Stromal cell of bone marrow (primary cell): ENCODE data around the gene PHLDA3.

Experiments used
- DNase-seq: peaks from one replicate; pipeline ENCODE4 v3.0.0-alpha.2; 2012; ENCODE audit warnings: low read depth

Gene PHLDA3

DNA sequence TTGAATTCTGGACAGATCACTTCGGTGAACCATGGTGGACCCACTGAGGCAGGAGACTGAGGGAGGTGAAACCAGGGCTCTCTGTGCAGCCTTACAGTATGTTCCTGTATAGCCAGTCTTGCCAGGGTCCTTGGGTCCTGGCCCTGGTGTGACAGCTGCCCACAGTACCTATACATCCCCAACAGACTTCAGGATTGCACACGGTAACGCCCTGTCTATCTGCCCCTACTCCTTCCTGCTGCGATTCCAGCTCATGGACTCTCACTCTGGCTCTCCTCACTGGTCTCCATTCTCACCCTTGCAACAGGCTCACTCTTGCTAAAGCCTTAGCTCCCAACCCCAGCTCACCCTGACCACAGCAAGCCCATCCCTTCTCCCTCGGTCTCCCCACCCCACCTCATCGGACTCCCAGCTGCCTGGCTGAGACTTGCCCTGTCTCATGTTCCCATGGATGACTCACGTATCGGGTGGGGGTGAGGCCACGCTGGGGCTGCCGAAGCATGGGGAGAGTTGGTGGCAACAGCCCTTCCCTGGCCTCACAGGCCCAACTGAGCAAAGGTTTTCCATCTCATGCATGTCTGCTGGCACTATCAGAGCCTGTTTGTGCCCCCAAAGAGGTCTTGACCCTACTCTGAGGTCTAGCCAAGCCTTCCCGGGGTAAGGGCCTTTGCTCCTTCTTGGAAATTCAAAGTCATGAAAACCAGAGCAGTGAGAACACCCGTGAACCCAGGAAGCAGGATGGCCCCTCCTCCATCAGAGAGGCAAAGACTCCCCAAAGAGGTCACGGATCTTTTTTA lies 7.1 kb downstream of the PHLDA3 start:
- DNase-seq = peak; percentile 99

DNA sequence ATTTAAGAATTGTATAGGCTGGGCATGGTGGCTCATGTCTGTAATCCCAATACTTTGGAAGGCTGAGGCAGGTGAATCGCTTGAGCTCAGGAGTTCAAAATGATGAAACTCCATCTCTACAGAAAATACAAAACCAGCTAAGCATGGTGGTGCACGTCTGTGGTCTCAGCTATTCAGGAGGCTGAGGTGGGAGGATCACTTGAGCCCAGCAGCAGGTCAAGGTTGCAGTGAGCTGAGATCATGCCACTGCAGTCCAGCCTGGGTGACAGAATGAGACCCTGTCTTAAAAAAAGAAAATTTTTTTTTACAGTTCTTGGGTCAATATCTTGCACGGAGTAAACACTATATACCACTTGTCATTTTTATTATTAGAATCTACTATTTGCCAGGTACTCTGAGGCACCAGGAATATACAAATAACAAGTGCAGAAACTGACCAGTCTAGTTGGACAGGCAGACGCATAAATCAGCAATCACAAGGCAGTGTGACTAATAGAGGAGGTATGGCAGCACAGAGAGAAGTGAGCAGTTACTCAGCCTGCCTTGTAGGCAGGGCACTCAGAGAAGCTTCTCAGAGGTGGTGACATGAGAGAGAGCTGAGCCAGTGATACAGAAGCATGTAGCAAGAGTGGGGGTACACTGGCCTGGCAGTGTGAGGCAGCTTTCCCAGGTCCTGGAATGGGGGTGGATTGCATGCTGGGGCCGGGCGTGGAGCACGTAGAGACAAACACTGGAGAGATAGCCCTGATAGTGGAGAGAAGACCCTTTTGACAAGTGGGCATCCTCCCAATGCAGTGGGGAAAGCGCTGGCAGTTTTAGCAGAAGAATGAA lies 8.0 kb downstream of the PHLDA3 start:
- peak; percentile 96 for DNase-seq

DNA sequence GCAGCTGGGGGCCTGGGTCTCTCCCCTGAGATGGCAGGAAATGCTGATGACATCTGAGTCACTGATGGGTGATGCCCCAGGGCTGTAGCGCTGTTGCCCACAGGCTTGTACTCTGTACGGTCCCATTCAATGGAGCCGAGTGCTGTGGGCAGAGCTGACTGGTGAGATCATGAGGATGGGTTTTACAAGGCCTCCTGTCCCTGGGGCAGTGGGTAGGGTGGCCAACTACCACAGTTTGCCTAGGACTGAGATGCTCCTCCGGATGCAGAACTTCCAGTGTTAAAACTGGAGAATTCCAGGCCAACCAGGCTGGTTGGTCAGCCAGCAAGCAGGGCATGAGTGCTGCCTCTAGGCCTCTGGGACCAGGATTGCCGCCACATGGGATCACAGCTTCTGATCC lies 9.2 kb downstream of the PHLDA3 start:
- DNase-seq = no peak

DNA sequence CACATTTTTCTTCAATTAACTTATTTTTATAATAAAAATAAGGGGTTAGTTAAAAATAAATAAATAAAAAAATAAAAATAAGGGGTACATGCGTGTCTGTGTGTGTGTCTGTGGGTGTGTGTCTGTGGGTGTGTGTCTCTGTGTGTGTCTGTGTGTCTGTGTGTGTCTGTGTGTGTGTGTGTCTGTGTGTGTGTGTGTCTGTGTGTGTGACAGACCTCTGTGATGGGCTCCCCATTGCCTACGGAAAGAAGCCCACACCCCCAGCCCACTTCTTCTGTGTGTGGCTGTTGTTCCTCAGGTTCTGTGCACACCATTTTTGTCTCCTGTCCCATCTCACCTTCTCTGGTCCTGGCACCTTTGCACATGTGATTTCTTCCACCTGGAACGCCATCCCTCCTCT lies 9.9 kb downstream of the PHLDA3 start:
- DNase-seq = no peak

DNA sequence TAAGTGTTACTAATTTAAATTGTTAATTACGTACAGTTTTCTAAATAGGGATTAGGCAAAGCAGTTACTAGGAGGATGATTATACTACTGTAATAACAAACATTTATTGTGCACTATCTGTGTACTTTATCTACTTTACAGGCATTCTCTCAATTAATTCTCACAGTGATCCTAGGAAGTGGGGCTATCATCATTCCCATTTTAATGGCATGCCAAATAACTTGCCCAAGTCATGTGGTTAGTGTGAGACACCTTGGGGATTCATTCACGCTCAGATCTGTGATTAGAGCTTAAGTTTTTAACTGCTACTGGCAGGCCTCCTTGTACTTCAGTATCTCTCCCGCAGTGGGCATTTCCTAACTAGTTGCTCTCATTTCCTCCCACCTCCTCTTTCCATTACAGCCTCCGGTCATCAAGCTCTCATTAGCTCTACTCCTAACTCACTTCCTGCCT lies 11.5 kb downstream of the PHLDA3 start:
- DNase-seq = no peak

DNA sequence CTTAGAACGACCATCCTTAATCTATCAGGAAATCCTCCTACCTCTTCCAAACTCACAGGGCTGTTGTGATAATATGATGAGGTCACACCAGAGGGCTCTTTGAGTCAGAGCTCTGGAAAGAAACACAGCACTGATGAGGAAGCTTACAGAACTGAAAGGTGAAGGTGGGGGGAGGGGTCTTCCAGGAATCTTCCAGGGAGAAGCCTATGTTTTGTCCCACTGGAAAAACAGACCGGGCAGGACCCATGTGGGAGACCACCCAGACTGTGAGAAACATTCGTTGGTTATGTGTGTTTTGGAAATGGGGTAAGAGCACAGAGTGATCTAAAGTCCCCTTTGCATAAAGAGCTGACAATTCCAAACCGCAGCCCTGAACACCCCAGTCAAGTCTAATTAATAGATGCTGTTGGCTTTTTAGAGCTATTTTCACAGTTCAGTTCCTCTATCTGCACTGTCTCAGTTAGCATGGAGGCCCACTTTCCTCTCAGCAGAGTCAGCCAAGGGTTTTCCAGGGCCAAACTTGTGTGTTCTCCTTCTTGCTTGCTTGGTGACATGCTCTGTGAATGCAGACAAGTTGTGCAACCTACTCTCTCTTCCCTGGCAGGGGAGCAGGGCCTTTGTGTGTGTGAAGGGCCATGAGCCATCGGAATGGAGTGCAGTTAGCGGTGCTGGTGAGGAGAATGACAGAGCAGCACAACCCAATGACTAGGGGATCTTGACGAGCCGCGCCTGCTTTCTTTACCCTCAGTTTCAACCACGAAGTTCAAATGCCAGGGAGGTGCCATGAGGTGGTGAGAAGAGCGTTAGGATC lies 12.3 kb downstream of the PHLDA3 start:
- DNase-seq = peak; percentile 98

DNA sequence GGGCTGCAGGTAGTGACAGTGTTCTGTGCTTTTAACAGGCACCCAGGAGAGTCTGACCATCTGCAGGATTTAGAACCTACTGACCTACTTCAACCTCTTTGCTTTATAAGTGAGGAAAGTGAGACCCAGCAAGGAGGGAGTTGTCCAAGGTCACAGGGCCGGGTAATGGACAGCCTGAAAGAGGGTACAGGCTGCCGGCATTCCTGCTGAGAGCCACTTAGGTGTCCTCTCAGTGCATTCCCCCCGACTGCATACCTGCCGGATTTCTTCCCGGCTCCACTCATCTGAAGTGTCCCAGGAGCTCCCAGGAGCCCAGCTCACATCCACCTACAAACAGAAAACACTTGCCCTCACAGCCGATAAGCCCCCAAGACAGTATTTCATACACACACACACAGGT lies 13.9 kb downstream of the PHLDA3 start:
- no peak for DNase-seq

DNA sequence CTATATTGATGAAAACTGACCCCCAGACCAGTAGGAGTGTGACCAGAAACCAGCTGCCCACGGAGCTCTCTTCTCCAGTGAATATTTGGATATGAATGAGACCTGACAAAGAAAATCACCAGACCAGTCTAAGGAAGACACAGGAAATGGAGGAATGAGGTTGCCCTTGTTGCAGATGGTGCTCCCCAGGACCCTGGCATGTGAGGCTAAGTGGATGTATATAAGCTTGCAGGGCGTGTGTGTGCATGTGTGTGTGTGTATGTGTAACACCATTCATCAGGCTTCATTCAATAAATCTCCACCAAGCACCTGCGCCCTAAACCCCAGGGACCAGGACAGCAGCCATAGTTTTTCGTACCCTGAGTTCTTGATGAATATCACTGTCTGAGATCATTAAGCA lies 14.4 kb downstream of the PHLDA3 start:
- no peak for DNase-seq

DNA sequence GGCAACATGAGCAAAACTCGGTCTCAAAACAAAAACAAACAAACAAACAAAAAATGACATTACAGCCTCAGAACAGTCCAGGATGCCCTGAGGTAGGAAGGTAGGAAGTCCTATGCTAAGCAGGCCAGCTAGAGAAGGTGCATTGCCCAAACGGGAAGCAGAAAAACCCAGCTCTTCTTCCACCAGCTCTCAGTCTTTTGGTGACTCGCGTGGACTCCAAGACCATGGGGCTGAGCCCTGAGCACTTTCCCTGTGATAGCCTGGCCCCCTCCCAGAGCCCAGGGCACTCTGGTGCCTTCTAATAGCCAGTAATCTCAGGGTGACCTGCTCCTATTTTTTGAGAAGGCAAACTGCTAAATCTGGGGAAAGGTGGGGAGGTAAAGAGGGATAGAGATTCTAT lies 16.1 kb downstream of the PHLDA3 start:
- DNase-seq = no peak

DNA sequence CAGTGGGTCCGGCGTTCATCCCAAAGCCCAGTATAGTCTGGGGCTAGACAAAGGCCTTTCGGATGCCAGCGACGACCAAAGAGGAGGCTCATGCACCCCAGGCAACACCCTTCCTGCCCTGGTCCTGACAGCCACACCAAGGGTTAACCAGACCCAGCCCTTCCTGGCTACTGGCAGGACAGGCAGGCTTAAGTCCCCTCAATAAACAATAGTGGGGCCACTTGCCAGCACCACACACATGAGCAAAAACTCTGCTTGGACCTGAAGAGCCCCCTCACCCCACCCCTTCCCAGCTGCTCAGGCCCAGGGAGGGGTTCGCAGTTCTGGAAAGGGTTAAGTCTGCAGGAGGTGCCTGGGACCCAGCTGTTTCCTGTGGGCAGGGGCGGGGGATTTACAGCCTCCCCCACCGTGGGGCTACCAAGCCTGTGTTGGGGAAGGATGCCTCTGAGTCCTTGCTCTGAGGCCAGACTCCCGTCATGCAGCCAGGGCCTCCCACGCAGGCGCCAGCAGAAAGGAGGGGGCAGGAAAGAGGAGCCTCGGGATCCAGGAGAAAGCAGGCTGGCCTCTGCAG lies 18.2 kb downstream of the PHLDA3 start:
- peak; percentile 62 for DNase-seq

DNA sequence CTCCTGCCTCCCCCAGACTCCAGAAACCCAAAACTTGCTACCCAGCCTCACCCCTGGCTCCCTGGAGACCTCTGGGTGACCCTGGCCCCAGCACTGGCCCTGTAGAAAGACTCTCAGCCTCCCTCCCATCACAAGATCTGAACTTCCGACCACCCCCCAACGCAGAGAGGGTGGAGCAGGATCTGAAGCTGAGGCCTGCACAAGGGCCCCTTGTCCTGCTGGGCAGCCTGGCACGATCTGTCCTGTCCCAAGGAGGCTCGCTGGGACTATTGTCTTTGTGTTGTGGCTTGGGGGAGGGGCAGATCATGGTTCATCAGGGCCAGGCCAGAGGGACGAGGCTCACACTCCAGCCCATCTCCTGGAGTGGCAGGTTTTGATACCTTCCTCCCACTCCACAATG lies 20.0 kb downstream of the PHLDA3 start:
- no peak for DNase-seq

DNA sequence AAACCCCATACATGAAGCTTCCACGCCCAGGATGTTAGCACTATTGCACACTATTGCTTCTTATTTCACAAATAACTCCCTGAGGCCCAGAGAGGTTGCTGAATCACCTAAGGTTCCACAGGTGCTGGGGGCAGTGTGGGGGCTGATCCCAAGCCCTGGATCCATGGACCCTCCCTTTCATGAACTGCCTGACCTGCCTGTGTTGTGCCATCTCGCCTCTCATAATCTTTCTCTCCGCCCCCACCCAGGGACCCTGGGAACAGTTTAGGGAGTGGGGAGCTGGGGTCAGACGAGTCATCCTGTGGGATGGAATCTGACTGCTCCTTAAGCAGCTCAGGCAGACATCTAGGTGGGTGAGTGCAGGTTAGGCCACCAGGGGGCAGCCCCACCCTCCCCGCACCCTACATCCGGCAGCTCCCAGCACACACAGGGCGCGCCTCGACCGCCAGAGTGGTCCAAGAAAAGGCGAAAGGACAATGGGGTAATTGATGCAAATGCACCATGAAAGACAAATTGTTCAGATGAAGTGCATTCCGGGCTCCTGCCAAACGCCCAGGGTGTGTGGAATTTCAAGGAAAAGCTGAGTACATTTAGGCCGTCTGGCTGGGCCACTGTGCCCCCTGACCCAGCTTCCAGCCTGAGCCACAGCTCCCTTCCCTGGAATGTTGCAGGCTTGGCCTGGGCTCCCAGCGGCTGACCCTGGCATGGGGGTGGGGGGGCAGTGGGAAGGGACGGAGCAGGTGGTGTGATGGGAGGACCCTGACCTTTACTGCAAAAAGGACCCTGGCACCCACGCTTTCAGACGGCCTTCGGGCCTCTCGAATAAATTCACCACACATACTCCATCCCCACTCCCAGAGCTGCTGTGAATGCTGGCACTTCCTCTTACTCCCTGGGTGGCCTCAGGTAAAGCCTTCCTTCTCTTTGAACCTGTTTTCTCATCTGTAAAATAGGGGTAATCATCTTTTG lies 20.8 kb downstream of the PHLDA3 start:
- DNase-seq = no peak

DNA sequence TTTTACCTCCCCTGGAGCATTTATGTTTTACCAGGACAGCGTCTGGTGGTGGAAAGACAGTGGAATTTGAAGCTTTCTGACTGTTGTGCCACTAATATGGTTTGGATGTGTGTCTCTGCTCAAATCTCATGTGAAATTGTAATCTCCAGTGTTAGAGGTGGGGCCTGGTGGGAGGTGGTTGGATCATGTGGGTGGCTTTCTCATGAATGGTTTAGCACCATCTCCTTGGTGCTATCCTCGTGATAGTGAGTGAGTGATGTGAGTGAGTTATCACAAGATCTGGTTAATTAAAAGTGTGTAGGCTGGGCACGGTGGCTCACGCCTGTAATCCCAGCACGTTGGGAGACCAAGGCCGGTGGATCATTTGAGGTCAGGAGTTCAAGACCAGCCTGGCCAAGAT lies 23.7 kb downstream of the PHLDA3 start:
- no peak for DNase-seq

DNA sequence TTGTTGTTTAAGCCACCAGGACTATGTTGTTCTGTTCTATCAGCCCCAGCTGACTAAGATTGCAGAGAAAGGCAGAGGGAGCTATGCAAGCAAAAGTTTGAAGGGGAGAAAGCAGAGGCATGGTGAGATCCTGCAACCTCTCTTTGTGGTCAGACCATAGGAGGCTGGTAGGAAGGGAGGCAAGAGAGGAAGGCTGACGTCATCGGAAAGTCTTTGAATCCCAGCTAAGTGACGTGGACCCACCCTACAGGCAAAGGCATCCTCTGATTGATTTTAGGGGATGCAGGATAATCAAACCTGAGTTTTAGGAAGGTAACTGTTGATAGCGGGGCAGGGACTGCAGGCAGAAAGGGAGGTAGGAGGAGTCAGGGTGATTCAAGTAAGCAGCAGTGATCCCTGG lies 24.2 kb downstream of the PHLDA3 start:
- no peak for DNase-seq

DNA sequence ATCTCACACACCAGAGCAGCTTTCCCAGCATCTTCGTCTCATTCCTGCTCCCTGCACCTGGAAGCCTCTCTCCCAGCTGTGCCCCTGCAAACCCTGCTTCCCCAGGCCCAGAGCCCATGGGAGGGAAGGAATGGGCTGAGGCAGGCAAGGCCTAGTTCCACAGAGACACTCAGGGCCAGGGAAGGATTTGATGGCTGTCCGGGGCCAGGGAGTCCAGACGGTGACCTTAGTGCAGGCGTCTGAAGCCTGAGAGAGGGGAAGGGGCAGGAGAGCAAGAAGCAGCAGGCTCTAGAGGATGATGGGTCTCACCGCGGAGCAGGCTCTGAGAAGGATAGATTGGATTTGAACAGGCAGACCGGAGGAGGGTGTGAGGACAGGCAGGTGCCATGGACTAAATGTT lies 25.2 kb downstream of the PHLDA3 start:
- DNase-seq = no peak

DNA sequence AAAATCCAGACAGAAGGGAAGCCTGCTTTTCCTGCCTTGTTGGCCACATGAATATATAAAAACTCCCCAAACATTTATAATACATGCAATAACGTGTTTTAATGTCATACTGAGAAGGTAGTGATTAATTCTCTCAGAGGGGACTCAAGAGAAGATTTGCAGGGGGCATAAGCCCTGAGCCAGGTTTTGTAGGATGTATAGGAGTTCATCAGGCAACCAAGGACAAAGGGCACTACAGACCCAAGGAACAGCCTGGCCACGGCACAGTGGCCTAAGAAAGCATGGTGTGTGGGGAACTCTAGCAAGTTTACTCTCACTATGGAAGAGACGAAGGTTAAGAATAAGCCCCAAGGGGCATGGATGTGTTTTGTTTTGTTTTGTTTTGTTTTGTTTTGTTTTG lies 32.0 kb downstream of the PHLDA3 start:
- no peak for DNase-seq

DNA sequence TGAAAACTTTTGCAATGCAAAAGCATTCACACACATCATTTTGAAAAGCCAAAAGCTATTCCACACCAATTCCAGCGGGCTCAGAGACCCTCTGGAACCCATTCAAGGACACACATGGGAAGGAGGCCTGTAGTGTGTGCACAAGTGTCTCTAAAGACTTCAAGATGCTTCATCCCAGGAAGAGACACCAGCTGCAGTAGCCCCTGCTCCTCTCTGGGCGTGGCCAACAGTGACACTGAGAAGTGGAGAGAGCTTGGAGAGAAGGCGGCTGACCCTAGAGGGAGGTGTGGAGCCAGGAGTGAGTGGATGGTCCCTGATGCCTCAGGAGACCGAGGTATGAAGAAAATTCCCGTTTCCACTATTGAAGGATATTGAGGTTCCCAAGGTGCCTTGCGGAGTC lies 32.6 kb downstream of the PHLDA3 start:
- no peak for DNase-seq

DNA sequence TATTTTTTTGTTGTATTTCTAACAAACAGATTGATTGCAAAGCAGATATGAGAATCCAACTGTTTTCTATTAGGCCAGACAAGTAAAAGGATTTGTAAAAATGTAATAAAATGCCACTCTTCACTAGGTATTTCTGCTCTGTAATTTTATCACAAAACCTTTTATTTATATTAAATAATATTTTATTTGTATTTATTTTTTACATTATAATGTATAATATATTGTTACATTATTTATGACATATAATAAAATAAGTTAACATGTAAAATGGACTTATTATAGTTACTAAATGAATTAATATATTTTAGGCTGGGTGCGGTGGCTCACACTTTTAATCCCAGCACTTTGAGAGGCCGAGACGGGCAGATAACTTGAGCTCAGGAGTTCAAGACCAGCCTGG lies 34.7 kb downstream of the PHLDA3 start:
- DNase-seq = no peak

DNA sequence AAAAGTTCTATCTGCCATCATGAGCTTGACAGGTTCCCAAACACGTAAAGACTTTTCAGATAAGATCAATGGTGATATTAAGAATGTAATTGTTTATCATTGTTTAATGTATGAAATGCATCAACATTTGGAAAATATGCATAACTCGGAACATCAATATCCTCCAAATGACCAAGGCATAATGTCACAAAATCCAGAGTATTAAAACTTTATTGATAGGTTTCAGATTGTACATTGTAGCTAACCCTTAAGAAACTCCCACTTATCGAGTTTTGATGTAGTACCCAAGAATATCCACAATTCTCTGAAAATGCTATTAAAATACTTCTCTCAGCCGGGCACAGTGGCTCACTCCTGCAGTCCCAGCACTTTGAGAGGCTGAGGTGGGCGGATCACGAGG lies 35.4 kb downstream of the PHLDA3 start:
- no peak for DNase-seq

DNA sequence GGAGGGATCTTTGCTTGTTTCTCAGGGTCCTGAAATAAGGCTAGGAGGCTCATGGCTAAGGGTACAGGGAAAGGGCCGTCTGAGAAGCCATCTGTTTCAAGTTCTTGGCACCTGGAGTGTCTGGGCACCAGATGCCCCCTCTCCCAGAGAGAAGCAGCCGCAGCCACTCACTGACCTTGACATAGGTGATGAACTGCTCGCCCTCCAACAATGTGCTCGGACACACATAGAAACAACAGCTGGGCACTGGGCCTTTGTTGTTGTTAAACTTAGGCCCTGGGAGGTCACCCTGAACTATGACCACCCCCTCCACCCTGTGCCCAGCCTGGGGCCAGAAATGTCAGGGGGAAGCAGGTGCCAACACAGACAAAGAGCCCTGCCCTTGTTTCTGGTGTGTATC lies 38.2 kb downstream of the PHLDA3 start:
- DNase-seq = no peak
